Progenitor cell of endocrine pancreas (in vitro differentiated cells): Measurements from ENCODE around the gene KCNQ4. TPM values are rescaled to one million over a fixed set of nuclear protein-coding genes. Genes with fewer than 3 reads are reported as not detected.

Experiments used
- DNase-seq: peaks from one replicate; pipeline ENCODE4 v3.0.0; 2021; ENCODE audit warnings: low spot score; ENCODE audit not compliant: unreplicated experiment
- H3K27ac Mint-ChIP-seq: 2 replicates; pipeline ENCODE4 v1.8.0; 2021; ENCODE audit warnings: mild to moderate bottlenecking, moderate library complexity, mixed read lengths
- H3K27me3 Mint-ChIP-seq: 2 replicates; pipeline ENCODE4 v1.8.0; 2021; ENCODE audit warnings: mixed read lengths
- H3K36me3 Mint-ChIP-seq: 2 replicates; pipeline ENCODE4 v1.8.0; 2022; ENCODE audit warnings: mixed read lengths; ENCODE audit not compliant: insufficient read depth
- H3K4me1 Mint-ChIP-seq: 2 replicates; pipeline ENCODE4 v1.8.0; 2021; ENCODE audit warnings: low read depth, mixed read lengths
- H3K4me3 Mint-ChIP-seq: 2 replicates; pipeline ENCODE4 v1.8.0; 2021; ENCODE audit warnings: low read depth, mild to moderate bottlenecking, moderate library complexity, mixed read lengths
- H3K9me3 Mint-ChIP-seq: 2 replicates; pipeline ENCODE4 v1.8.0; 2021; ENCODE audit warnings: low read depth, mixed read lengths
- total RNA-seq: library from RNA; stranded (reverse); gene quantifications from 2 replicates; pipeline ENCODE4 v1.2.1, GENCODE V29; 2021
- TF ChIP-seq, protein P1 (sequence below): fragments of 200-600 bp; sonication (generic); IDR thresholded peaks from one replicate; pipeline ENCODE4 v1.5.0; 2021; ENCODE audit warnings: antibody characterized with exemption, mild to moderate bottlenecking; ENCODE audit not compliant: unreplicated experiment

KCNQ4 gene
- total RNA-seq, 1 donor from 2014 or later = 0.67 TPM

DNA sequence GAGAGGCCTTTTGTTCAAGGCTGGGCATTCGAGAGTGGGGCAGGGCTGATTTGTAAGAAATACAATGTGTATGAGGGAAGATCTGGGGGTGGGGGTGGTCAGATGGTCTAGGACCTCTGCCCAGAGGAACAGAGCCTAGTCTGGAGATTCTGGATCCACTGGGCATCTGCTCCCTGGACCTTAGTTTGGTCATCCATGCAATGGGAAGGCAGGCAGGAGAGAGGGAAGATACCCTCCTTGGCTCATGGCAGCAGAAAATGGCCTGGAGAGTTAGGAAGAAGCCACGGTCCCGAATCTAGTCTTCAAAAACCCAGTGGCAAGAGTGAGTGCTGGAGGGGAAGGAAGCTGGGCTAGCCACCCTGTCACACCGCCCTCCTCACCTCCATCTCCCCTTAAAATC is 39.8 kb downstream of the KCNQ4 start:
- TF ChIP-seq, protein P1, sequence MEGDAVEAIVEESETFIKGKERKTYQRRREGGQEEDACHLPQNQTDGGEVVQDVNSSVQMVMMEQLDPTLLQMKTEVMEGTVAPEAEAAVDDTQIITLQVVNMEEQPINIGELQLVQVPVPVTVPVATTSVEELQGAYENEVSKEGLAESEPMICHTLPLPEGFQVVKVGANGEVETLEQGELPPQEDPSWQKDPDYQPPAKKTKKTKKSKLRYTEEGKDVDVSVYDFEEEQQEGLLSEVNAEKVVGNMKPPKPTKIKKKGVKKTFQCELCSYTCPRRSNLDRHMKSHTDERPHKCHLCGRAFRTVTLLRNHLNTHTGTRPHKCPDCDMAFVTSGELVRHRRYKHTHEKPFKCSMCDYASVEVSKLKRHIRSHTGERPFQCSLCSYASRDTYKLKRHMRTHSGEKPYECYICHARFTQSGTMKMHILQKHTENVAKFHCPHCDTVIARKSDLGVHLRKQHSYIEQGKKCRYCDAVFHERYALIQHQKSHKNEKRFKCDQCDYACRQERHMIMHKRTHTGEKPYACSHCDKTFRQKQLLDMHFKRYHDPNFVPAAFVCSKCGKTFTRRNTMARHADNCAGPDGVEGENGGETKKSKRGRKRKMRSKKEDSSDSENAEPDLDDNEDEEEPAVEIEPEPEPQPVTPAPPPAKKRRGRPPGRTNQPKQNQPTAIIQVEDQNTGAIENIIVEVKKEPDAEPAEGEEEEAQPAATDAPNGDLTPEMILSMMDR = no peak
- H3K27ac Mint-ChIP-seq = no peak overlapping the region
- peaks cover 31% of the 10 kb centered on the region for H3K4me1 Mint-ChIP-seq

DNA sequence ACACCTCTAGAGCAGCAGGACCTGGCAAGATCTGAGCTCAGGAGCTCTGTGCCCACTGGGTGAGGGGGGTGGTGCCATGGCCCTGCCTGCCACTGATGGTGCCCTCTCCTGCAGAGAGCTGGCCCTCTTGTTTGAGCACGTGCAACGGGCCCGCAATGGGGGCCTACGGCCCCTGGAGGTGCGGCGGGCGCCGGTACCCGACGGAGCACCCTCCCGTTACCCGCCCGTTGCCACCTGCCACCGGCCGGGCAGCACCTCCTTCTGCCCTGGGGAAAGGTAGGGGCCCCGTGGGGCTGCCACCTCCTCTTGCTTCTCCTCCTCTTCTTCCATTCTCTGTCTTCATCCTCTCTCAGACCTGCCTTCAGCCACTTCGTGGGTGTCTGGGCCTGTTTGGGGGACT is 40.4 kb downstream of the KCNQ4 start:
- DNase-seq = no peak
- Mint-ChIP-seq H3K27me3 (peaks cover 5% of the 10 kb centered on the region), H3K4me1 (peaks cover 31% of the 10 kb centered on the region), H3K36me3 (no peaks in the 10 kb centered on the region), H3K27ac (no peak overlapping the region), H3K4me3 (no peak overlapping the region), H3K9me3 (no peaks in the 10 kb centered on the region)
- TF ChIP-seq, protein P1 = no peak

More for the DNA sequence above, 39.8 kb downstream of the KCNQ4 start:
- no peak for DNase-seq
- Mint-ChIP-seq H3K36me3 (no peaks in the 10 kb centered on the region), H3K27me3 (peaks cover 5% of the 10 kb centered on the region), H3K9me3 (no peaks in the 10 kb centered on the region), H3K4me3 (no peak overlapping the region)

DNA sequence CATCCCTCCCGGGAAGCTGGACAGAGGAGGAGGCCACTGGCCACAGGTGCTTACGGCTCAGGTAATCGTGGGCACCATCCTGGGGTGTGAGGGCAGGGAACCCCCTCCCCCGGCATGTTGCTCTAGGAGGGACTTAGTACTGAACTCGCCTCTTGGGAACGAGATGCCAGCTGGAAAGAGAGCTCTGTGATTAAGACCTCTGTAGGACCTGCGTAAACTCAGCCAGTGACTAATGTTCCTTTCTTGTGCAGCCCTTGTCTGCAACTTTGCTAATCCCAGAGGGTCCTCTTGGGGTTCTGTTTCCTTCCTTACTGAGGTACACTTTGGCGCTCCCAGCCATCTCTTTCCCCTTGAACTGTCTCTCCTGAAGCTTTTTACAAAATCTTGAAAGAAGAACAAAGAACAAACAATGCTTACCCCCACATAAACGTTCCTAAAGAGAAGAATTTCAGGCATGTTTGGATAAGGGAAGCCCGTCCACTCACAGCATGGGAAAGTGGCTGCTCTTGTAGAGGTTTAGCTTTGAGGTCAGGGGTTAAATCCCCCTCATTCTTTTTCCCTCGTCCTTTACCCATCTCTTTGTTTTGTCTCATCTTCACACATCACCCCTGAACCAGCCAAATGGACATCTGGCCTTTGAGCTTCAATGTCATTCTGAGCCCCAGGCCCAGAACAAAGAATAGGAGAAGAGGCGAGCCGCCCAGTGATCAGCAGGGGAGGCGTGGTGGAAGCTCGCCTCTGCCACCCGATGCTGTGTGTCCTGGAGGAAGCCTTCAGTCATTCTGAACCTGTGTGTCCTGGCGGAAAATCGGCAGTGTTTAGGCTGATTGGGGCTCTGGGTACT is 41.2 kb downstream of the KCNQ4 start:
- peaks cover 31% of the 10 kb centered on the region for H3K4me1 Mint-ChIP-seq
- TF ChIP-seq, protein P1 = no peak
- no peaks in the 10 kb centered on the region for H3K9me3 Mint-ChIP-seq
- peak overlapping the region; percentile 95 for H3K27ac Mint-ChIP-seq
- H3K4me3 Mint-ChIP-seq = peak overlapping the region; percentile 7
- no peaks in the 10 kb centered on the region for H3K36me3 Mint-ChIP-seq
- DNase-seq = no peak
- H3K27me3 Mint-ChIP-seq = no peaks in the 10 kb centered on the region

DNA sequence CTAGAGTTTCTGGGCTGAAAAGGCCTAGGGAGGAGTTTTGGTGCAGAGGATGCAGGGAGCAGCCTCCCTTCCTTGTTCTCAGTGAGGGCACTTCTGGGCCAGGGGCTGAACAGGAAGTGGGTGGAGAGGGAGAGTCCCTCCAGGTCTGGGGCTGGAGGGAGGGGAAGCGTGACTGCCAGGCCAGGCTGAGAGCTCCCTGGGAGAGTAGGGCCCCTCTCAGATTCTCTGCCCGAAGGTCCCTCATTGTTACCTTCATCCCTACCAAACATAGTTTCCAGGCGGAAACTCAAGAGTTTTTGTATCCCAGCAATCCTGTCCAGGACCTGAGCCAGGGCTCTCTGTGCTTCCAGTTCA is 41.8 kb downstream of the KCNQ4 start:
- Mint-ChIP-seq H3K4me1 (peaks cover 31% of the 10 kb centered on the region), H3K27me3 (no peaks in the 10 kb centered on the region), H3K36me3 (no peaks in the 10 kb centered on the region), H3K27ac (peak overlapping the region; percentile 95), H3K4me3 (no peak overlapping the region), H3K9me3 (no peaks in the 10 kb centered on the region)
- TF ChIP-seq, protein P1 = no peak
- DNase-seq = no peak

DNA sequence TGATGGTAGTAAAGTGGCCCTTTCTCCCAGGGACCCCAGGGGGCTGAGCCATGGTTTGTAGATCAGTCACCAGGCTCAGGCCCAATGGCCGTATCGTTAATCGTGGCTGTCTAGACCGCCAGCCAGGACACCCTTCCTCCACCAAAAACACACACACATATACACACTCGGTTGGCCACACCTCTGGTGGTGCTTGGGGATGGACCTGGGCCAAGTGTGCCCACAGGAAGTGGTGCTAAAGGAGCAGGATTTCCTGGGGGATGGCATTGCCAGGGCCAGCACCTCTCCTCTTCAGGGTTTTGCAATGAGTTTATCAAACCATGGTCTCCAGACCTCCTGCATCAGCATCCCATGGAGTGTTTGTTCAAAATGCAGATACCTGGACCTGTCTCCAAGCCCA is 42.4 kb downstream of the KCNQ4 start:
- Mint-ChIP-seq H3K27ac (no peak overlapping the region), H3K9me3 (no peaks in the 10 kb centered on the region), H3K4me3 (no peak overlapping the region), H3K4me1 (peaks cover 28% of the 10 kb centered on the region), H3K27me3 (no peaks in the 10 kb centered on the region), H3K36me3 (no peaks in the 10 kb centered on the region)
- TF ChIP-seq, protein P1 = no peak
- DNase-seq = no peak
